NCI-H1105 (cell line): ENCODE data around the gene ST3GAL3.

ENCODE experiments used
- DNase-seq: peaks from one replicate; lab custom pipeline; 2025; lab: John Stamatoyannopoulos, UW

Gene ST3GAL3

GRCh38 chr1:43707190-43708001 is at the start of gene ST3GAL3:
ST3GAL3 (plus strand) TSS chr1:43707536; CDS start chr1:43736263, 28,727 bp downstream.
- DNase-seq = peak; percentile 96

GRCh38 chr1:43659212-43660166 is 47.8 kb upstream of the ST3GAL3 start:
- no peak for DNase-seq

- DNase-seq = no peak
Measured at GRCh38 chr1:43660355-43660754, 47.0 kb upstream of the ST3GAL3 start.

DNA sequence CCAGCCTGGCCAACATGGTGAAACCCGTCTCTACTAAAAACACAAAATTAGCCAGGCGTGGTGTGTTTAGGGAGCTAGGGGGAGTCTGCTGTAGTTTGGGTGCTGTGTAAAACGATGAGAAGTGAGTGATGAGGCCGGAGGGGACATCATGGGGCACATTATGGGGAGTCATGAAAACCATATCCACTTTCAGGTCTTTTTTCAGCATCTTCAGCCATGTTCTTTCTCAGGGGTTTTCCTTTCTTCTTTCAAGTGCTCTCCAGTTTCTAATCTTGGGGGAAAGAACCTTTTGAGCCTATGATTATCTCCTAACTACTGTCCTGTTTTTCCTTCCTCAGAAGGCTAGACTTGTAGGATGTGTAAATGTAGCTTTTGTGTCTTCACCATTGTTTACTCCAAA is 43.0 kb upstream of the ST3GAL3 start:
- no peak for DNase-seq

- DNase-seq = no peak
Measured at GRCh38 chr1:43666608-43667007, 40.7 kb upstream of the ST3GAL3 start.

GRCh38 chr1:43668956-43669355 is 38.4 kb upstream of the ST3GAL3 start:
- DNase-seq = no peak

GRCh38 chr1:43669878-43670277 is 37.5 kb upstream of the ST3GAL3 start:
- DNase-seq = no peak

GRCh38 chr1:43671193-43671592 is 36.1 kb upstream of the ST3GAL3 start:
- DNase-seq = no peak

- no peak for DNase-seq
Measured at GRCh38 chr1:43671626-43672330, 35.6 kb upstream of the ST3GAL3 start.

- DNase-seq = no peak
Measured at GRCh38 chr1:43673261-43673660, 34.1 kb upstream of the ST3GAL3 start.

DNA sequence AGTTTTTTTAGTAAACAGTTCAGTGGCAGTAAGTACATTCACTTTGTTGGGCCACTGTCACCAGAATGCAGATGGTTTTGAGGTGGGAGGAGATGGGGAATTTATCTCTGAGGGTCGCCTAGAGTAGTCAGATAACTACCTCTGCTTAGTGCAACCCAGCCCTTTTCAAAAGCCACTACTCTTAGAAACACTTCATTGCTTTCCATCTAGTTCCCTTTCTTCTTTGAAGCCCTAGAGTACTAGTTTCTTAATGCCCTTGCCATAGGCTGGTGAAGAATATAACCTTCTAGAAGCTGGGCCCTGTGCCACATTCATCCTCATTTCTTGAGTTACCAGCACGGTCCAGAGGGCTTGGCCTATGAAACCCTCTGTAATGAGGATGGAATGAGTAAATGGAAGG is 28.4 kb upstream of the ST3GAL3 start:
- DNase-seq = no peak

DNA sequence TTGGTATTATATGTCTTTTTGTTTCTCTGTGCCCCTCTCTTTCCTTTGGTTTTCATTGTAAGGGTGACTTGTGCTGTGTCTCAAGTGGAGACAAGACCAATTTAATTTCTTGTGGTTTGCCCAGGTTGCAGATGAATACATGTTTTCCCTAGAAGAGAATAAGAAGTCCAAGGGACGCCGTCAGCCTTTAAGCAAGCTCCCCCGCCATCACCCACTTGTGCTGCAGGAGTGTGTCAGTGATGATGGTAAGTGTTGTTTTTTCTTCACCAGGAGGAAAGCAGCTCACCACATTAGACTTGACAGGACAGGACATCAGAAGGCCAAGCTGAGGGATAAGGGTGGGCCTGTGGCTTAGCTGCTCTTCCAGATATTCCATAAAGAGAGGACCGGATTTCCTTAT is 23.8 kb upstream of the ST3GAL3 start:
- DNase-seq = no peak

DNA sequence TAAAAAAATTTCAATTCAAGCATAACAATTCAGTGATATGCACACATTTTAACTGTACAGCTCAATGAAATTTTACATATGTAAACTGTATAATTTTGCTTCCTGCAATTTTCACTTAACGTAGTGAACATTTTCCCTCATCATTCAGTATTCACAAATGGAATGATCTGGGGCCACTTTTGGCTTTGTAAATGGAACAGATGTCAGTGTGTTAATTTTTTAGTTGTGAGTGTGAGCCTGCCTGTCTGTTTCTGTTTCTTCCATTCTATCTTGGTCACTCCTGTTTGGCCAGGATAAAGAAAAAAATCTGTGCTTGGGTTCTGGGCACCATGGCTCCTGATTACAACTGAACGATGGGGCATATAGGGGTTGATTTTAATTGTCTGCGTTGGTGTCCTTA is 20.5 kb upstream of the ST3GAL3 start:
- DNase-seq = no peak

- no peak for DNase-seq
Measured at GRCh38 chr1:43687301-43688108, 19.8 kb upstream of the ST3GAL3 start.

DNA sequence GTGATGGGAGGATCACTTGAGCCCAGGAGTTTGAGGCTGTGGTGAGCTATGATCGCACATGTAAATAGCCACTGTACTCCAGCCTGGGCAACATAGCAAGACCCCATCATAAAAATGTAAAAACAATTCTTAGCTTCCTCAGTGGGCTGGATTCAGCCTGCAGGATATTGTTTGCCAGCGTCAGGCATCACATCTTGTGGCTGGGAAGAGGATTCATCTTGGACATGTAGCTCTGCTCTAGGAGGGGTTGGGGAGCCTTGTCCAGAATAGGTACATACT is 19.3 kb upstream of the ST3GAL3 start:
- DNase-seq = no peak

GRCh38 chr1:43688594-43689000 is 18.7 kb upstream of the ST3GAL3 start:
- no peak for DNase-seq

- DNase-seq = no peak
Measured at GRCh38 chr1:43689289-43689688, 18.0 kb upstream of the ST3GAL3 start.

GRCh38 chr1:43691871-43692815 is 15.2 kb upstream of the ST3GAL3 start:
- DNase-seq = no peak

DNA sequence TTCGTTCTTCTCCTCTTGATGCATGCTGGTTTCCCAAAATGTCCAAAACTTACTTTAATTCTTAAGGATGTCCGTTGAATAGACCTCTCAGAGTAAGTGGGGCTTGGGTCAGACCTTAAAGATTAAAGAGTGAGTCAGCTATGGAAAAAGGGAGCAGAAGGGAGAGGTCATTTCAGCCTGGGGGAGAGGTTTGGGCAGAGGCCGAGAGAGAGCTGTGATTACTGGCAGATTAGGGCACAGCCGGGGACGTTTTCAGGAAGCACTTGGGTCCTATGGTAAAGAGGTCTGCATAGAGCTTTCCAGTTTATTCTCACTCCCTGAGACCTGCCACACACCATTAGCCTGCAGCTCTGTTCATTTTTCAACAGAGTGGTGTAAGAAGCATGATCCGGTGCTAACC is 14.0 kb upstream of the ST3GAL3 start:
- DNase-seq = no peak

GRCh38 chr1:43699281-43699680 is 8.1 kb upstream of the ST3GAL3 start:
- DNase-seq = no peak

DNA sequence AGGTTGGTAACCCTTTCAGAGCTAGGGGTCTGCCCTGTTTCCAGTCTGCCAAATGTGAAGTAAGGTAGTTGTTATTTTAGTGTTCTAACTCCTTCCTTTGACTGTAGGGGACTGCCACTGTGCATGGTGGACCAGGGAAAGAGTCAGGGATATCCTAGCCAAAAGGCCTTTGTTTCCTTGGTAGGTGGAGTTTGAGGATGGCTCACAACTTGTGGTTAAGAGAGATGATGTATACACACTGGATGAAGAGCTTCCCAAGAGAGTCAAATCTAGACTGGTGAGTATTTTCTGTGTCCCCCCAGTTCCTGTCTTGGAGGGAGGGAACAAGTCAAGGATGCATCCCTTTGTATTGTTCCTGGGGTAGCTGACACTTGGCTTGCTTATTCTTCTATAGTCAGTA is 3.5 kb upstream of the ST3GAL3 start:
- DNase-seq = no peak
